HepG2 (cell line): ENCODE data around the gene MRGPRF. TPM values are rescaled to one million over a fixed set of nuclear protein-coding genes. Genes with fewer than 3 reads are reported as not detected.

Source experiments
- ATAC-seq: fragments of 200-7000 bp; cut with Tn5 transposase; 3 replicates; pipeline ENCODE4 v1.9.1; 2020; ENCODE audit warnings: mild to moderate bottlenecking, moderate library complexity
- BruUV-seq: library from RNA; stranded (reverse); fragments of 400-500 nt; replicated peaks from 2 replicates; lab custom pipeline; 2021; lab: Mats Ljungman, UMichigan
- CTCF ChIA-PET: fragments of 300-600 bp; formaldehyde crosslinking; extraction: SDS; loops from one replicate; lab custom pipeline; 2021; ENCODE audit warnings: low total read pairs, inconsistent platforms, low intra/inter-chr PET ratio; lab: Yijun Ruan, JAX
- POLR2A ChIA-PET: fragments of 350-600 bp; sonication (Branson Sonifier 250); formaldehyde crosslinking; loops from one replicate; lab custom pipeline; 2020; ENCODE audit warnings: antibody characterized with exemption, inconsistent platforms; lab: Yijun Ruan, JAX
- DNase-seq: peaks from one replicate; pipeline ENCODE4 v3.0.0-alpha.2; 2015; ENCODE audit warnings: low spot score
- FAIRE-seq: peaks from 3 replicates; lab custom pipeline; 2011; peaks lifted over from hg19 to GRCh38; lab: Jason Lieb, UNC
- H2AFZ ChIP-seq: one replicate; pipeline ENCODE4 v1.6.1; 2011; ENCODE audit warnings: low read length, inconsistent platforms
- H3K27ac ChIP-seq: fragments of 300-600 bp; 3 replicates; pipeline ENCODE4 v1.8.0; 2011; ENCODE audit warnings: mixed run types, mild to moderate bottlenecking, mixed read lengths, low read length, inconsistent platforms; ENCODE audit not compliant: insufficient read depth; ENCODE audit errors: extremely low read length
- H3K27me3 ChIP-seq, 2 experiments: fragments of 200-600 bp in 1 of 2; 2 replicates in 1 of 2; 3 replicates in 1 of 2; pipeline versions ENCODE4 v1.6.0 to v1.8.0; 2011; ENCODE audit warnings: low read length in 2 of 2, mild to moderate bottlenecking in 2 of 2, moderate library complexity in 2 of 2, inconsistent platforms in 1 of 2; ENCODE audit not compliant: insufficient read depth in 2 of 2, control insufficient read depth in 1 of 2
- H3K36me3 ChIP-seq, 2 experiments: fragments of 200-600 bp in 1 of 2; replicated peaks in 1 of 2; 2 replicates in 1 of 2; 3 replicates in 1 of 2; pipeline versions ENCODE4 v1.5.1 to v1.8.0; 2011; ENCODE audit warnings: low read length in 2 of 2, inconsistent platforms in 1 of 2; ENCODE audit not compliant: insufficient read depth in 2 of 2, control insufficient read depth in 1 of 2
- H3K4me1 ChIP-seq: 2 replicates; pipeline ENCODE4 v1.5.1; 2012; ENCODE audit warnings: low read length, inconsistent platforms; ENCODE audit not compliant: insufficient read depth
- H3K4me2 ChIP-seq: 2 replicates; pipeline ENCODE4 v1.6.0; 2011; ENCODE audit warnings: low read depth, low read length, inconsistent platforms
- H3K4me3 ChIP-seq, 3 experiments: fragments of 200-600 bp in 1 of 3; sonication (generic), shearing (Covaris generic) in 1 of 3; replicated peaks in 1 of 3; 2 replicates each; pipeline ENCODE4 v1.5.1; 2011 to 2016; ENCODE audit warnings: low read length in 3 of 3, inconsistent platforms in 2 of 3, low read depth in 2 of 3, mild to moderate bottlenecking in 2 of 3, control low read depth in 1 of 3, mixed read lengths in 1 of 3; ENCODE audit not compliant: insufficient read depth in 1 of 3
- H3K79me2 ChIP-seq: one replicate; pipeline ENCODE4 v1.6.1; 2011; ENCODE audit warnings: low read length, inconsistent platforms; ENCODE audit not compliant: insufficient read depth
- H3K9ac ChIP-seq: 2 replicates; pipeline ENCODE4 v1.6.0; 2011; ENCODE audit warnings: mild to moderate bottlenecking, low read depth, low read length, inconsistent platforms; ENCODE audit not compliant: insufficient read depth
- H3K9me3 ChIP-seq: 2 replicates; pipeline ENCODE4 v1.5.1; 2012; ENCODE audit warnings: mild to moderate bottlenecking, low read length
- H4K20me1 ChIP-seq: 2 replicates; pipeline ENCODE4 v1.6.0; 2011; ENCODE audit warnings: inconsistent platforms, mild to moderate bottlenecking, low read length, moderate library complexity; ENCODE audit not compliant: insufficient read depth
- BHLHE40 ChIP-seq: IDR thresholded peaks from 2 replicates; pipeline ENCODE4 v1.6.1; 2011; ENCODE audit warnings: low read length, improper control_type of control experiment
- NR1H2 ChIP-seq: sonication (generic); formaldehyde crosslinking; IDR thresholded peaks from 2 replicates; pipeline ENCODE4 v1.8.1; 2022; ENCODE audit warnings: low read depth, missing genetic modification reagents, borderline replicate concordance
- PHF21A ChIP-seq: sonication (generic); formaldehyde crosslinking; IDR thresholded peaks from 2 replicates; pipeline ENCODE4 v1.5.0; 2020; ENCODE audit warnings: mild to moderate bottlenecking, missing genetic modification reagents
- ZNF503 ChIP-seq: sonication (generic); formaldehyde crosslinking; IDR thresholded peaks from 2 replicates; pipeline ENCODE4 v1.4.0; 2020; ENCODE audit warnings: missing genetic modification reagents
- ZSCAN29 ChIP-seq: sonication (generic); formaldehyde crosslinking; conservative IDR thresholded peaks from 2 replicates; pipeline ENCODE4 v1.4.0; 2020; ENCODE audit warnings: mild to moderate bottlenecking, missing genetic modification reagents
- WGBS: methylation state at CpG from one replicate; pipeline ENCODE4 v1.1.6; 2017; ENCODE audit warnings: low lambda C conversion rate; 5-methylcytosine and 5-hydroxymethylcytosine counted together
- in situ Hi-C: cut with HindIII; loops from 2 replicates; pipeline ENCODE4 v1.10.0; 2017; ENCODE audit warnings: low pct_unique_long_range_greater_than_20kb; ENCODE audit not compliant: extremely low pct_ligation_motif_present
- intact Hi-C: fragments of 100-400 bp; cut with micrococcal nuclease; formaldehyde crosslinking; loops from one replicate; pipeline ENCODE4 v1.10.0; 2022; ENCODE audit not compliant: unreplicated experiment
- polyA plus RNA-seq, 8 experiments: library from polyadenylated mRNA; depleted of rRNA in 3 of 8; stranded (reverse) in 7 of 8; unstranded in 1 of 8; fragments of >200 nt; fragmentation: Illumina TruSeq in 4 of 8; extraction: Trizol in 4 of 8; gene quantifications; 2 replicates each; pipeline versions ENCODE4 v1.2.1 to v1.2.3, GENCODE V29; 2011 to 2016; ENCODE audit warnings: low read depth in 4 of 8, missing spikeins in 1 of 8, mixed read lengths in 1 of 8; ENCODE audit not compliant: insufficient read depth in 1 of 8
- total RNA-seq, 5 experiments: library from RNA; depleted of rRNA; stranded (reverse); fragments of >200 nt; fragmentation: Illumina TruSeq; extraction: Trizol; gene quantifications; 2 replicates each; pipeline ENCODE4 v1.2.3, GENCODE V29; 2016; ENCODE audit warnings: low read depth in 1 of 5

The MRGPRF gene
- total and polyA plus RNA-seq, 2 of the 13 experiments (the other 11 are each of a cell fraction or from before 2014, with no cell fraction given) = not detected

DNA sequence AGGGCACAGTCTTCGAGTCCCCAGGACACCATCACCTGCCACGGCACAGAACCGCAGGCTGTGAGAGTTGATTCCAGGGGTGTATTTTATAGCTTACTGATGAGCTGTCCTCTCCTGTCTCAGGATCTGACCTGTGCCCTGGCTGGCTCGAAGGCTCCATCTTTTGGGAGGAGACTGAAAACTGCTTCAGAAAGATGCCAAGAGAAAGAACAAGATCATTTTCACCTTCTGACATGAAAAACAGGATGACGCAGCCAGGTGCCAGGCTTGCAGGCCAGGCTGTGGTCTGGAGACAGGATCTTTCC is 34.5 kb downstream of the MRGPRF start:
- no peak for ATAC-seq
- FAIRE-seq = no peak
- no peak for DNase-seq
- peaks cover 6 to 26% of the 10 kb centered on the region in 2 experiments; a peak in 2 of 5 replicates for H3K27me3 ChIP-seq
- H3K27ac ChIP-seq = no peak overlapping the region
- in situ Hi-C loops (no loop called here), intact Hi-C loops (no loop called here)
- H2AFZ ChIP-seq = no peak overlapping the region
- 38% methylated on average over 5 of the region's 5 CpGs for WGBS
- no peaks in the 10 kb centered on the region for H3K79me2 ChIP-seq
- CTCF ChIA-PET = no interaction called here
- no peaks in the 10 kb centered on the region for H3K4me1 ChIP-seq
- POLR2A ChIA-PET = no interaction called here
- H3K9ac ChIP-seq = no peak overlapping the region
- BruUV-seq = no TSS peak
- no peak overlapping the region for H3K4me2 ChIP-seq
- H3K36me3 ChIP-seq = no peaks in the 10 kb centered on the region
- no peaks in the 10 kb centered on the region for H3K9me3 ChIP-seq
- no peak overlapping the region for H3K4me3 ChIP-seq
- TF ChIP-seq BHLHE40 (no peak), ZNF503 (CRISPR knock-in tag) (no peak), ZSCAN29 (CRISPR knock-in tag) (no peak)
- H4K20me1 ChIP-seq = no peaks in the 10 kb centered on the region

DNA sequence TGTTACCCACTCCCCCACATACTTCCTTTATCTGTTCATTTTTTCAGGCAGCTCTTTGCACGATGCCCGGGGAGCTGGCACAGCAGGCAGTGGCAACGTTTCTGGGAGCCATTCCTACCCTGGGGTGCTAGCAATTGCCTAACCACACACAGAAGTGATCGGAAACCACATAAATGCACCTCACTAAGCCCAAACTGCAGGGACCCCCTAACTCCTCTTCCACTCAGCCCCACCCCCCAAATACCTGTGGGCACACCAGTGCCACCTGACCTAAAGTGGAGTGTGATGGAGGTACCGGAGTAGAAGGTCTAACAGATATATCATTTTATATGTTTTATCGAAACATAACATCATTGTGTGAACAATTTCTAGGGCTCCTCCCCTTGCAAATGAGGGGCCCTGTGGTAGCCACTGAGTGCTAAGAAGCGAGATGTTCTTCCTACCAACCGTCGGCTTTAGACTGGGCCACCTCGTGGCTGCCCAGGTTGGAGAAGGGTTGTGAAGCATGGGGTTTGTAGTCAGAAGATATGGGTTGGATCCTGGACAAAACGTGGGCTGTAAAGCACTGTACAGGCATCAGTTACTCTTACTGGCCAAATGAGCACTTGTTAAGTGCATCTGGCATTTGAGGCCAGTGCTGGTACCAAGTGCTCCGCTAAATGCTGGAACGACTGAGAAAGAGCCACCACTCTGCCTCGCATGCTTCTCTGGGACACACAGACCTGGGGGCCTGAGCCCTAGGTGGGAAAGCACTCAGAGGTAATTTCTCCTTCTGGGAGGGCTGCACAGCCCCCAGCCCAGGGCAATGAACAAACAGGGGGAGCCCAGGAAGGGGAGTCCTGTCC is 35.0 kb downstream of the MRGPRF start:
- POLR2A ChIA-PET = no interaction called here
- DNase-seq = no peak
- 35% methylated on average over 10 of the region's 14 CpGs for WGBS

More for the DNA sequence above, 35.0 kb downstream of the MRGPRF start:
- Histone ChIP-seq H3K79me2 (no peaks in the 10 kb centered on the region), H3K36me3 (no peaks in the 10 kb centered on the region), H3K9me3 (no peaks in the 10 kb centered on the region), H3K4me1 (no peaks in the 10 kb centered on the region), H3K9ac (no peak overlapping the region), H2AFZ (no peak overlapping the region), H3K4me3 (no peak overlapping the region)
- no peak for ATAC-seq
- TF ChIP-seq PHF21A = no peak
- TF ChIP-seq NR1H2 (CRISPR knock-in tag) = no peak
- TF ChIP-seq, all 625 proteins: peak for 0
- CTCF ChIA-PET = no interaction called here
- FAIRE-seq = no peak
- no peaks in the 10 kb centered on the region for H4K20me1 ChIP-seq
- intact Hi-C loops = no loop called here
- no peak overlapping the region for H3K27ac ChIP-seq
- H3K27me3 ChIP-seq = peaks cover 6 to 26% of the 10 kb centered on the region in 2 experiments; a peak in 3 of 5 replicates
- no TSS peak for BruUV-seq
- H3K4me2 ChIP-seq = no peak overlapping the region
- in situ Hi-C loops = no loop called here
